NCI-H2227 (cell line): ENCODE measurements around the gene DQX1.
"Not testable (repeated sequence)": the region's sequence is repeated elsewhere in the genome, so short reads cannot be mapped to it uniquely, and the experiment has no call there.

Experiments
- DNase-seq: peaks from one replicate; lab custom pipeline; 2025; ENCODE audit not compliant: unreplicated experiment; lab: John Stamatoyannopoulos, UW

The DQX1 gene

GRCh38 chr2:74497777-74498499 is 28.1 kb downstream of the DQX1 start:
- peak; percentile 41 for DNase-seq

GRCh38 chr2:74496997-74497776 is 28.8 kb downstream of the DQX1 start:
- no peak for DNase-seq

GRCh38 chr2:74495440-74495839 is 30.6 kb downstream of the DQX1 start:
- DNase-seq = no peak

GRCh38 chr2:74493546-74493945 is 32.5 kb downstream of the DQX1 start:
- no peak for DNase-seq

GRCh38 chr2:74491648-74492544 is 34.1 kb downstream of the DQX1 start:
- DNase-seq = no peak

GRCh38 chr2:74489906-74490305 is 36.1 kb downstream of the DQX1 start:
- DNase-seq = no peak

GRCh38 chr2:74488643-74489481 is 37.2 kb downstream of the DQX1 start:
- no peak for DNase-seq

- DNase-seq = no peak
Observed at GRCh38 chr2:74486141-74486540, 39.9 kb downstream of the DQX1 start.

- DNase-seq = not testable (repeated sequence)
Observed at GRCh38 chr2:74483675-74484164, 42.3 kb downstream of the DQX1 start.

GRCh38 chr2:74482801-74483674 is 43.0 kb downstream of the DQX1 start, which contains the start of the genes CCDC142 and TTC31:
Gene CCDC142, minus strand, starts transcription at chr2:74482998. Its CDS starts 161 bp downstream, at chr2:74482837.
Gene TTC31, plus strand, starts transcription at chr2:74483081. Its CDS starts 15 bp downstream, at chr2:74483096.
- DNase-seq = peak; percentile 95

- DNase-seq = peak; percentile 85
Observed at GRCh38 chr2:74481961-74482800, 43.9 kb downstream of the DQX1 start.

- DNase-seq = no peak
Observed at GRCh38 chr2:74481431-74481830, 44.6 kb downstream of the DQX1 start.

- no peak for DNase-seq
Observed at GRCh38 chr2:74474899-74475298, 51.1 kb downstream of the DQX1 start.

- no peak for DNase-seq
Observed at GRCh38 chr2:74474481-74474880, 51.5 kb downstream of the DQX1 start.

- DNase-seq = no peak
Observed at GRCh38 chr2:74472945-74473258, 53.1 kb downstream of the DQX1 start.

- peak; percentile 97 for DNase-seq
Observed at GRCh38 chr2:74472086-74472944, 53.7 kb downstream of the DQX1 start, which contains the start of gene MRPL53. Gene MRPL53, minus strand, starts transcription at chr2:74472680. Its CDS starts 20 bp downstream, at chr2:74472660.

- no peak for DNase-seq
Observed at GRCh38 chr2:74471332-74472065, 54.5 kb downstream of the DQX1 start.
